Caco-2 (cell line): ENCODE measurements around the gene TNS1. TPM values are rescaled to one million over a fixed set of nuclear protein-coding genes. Genes with fewer than 3 reads are reported as not detected.

ENCODE experiments used
- BruUV-seq: library from RNA; stranded (reverse); fragments of 400-500 nt; replicated peaks from 2 replicates; lab custom pipeline; 2021; lab: Mats Ljungman, UMichigan
- CTCF ChIA-PET: fragments of 300-600 bp; sonication (Branson Sonifier 250); formaldehyde crosslinking; loops from one replicate; lab custom pipeline; 2022; ENCODE audit warnings: antibody characterized with exemption; lab: Charles Lee
- POLR2A ChIA-PET: fragments of 300-600 bp; sonication (Branson Sonifier 250); formaldehyde crosslinking; loops from one replicate; lab custom pipeline; 2022; ENCODE audit warnings: antibody characterized with exemption; lab: Charles Lee
- DNase-seq, 2 experiments: peaks; one replicate each; pipeline versions ENCODE4 v3.0.0 to v3.0.0-alpha.2; 2020 to 2022
- H3K27me3 ChIP-seq: replicated peaks from 2 replicates; pipeline ENCODE4 v1.6.0; 2011; ENCODE audit warnings: low read length; ENCODE audit not compliant: control insufficient read depth, insufficient read depth
- H3K36me3 ChIP-seq: 2 replicates; pipeline ENCODE4 v1.5.1; 2011; ENCODE audit warnings: low read length; ENCODE audit not compliant: control insufficient read depth, insufficient read depth
- H3K4me1 ChIP-seq: fragments of 250-450 bp; sonication (Bioruptor Pico); 2 replicates; pipeline ENCODE4 v1.5.1; 2020; ENCODE audit warnings: mild to moderate bottlenecking
- H3K4me3 ChIP-seq: 2 replicates; pipeline ENCODE4 v1.5.1; 2011; ENCODE audit warnings: low read depth, mild to moderate bottlenecking, control low read depth, low read length
- H3K9me3 ChIP-seq: fragments of 250-450 bp; sonication (Bioruptor Pico); 2 replicates; pipeline ENCODE4 v1.5.1; 2020; ENCODE audit warnings: mild to moderate bottlenecking, moderate library complexity
- H3K27ac Mint-ChIP-seq: one replicate; pipeline ENCODE4 v1.8.0; 2022; ENCODE audit warnings: mixed read lengths; ENCODE audit not compliant: unreplicated experiment
- H3K27me3 Mint-ChIP-seq: one replicate; pipeline ENCODE4 v1.8.0; 2022; ENCODE audit warnings: mixed read lengths; ENCODE audit not compliant: insufficient read depth, unreplicated experiment
- H3K36me3 Mint-ChIP-seq: one replicate; pipeline ENCODE4 v1.8.0; 2022; ENCODE audit warnings: mild to moderate bottlenecking, mixed read lengths; ENCODE audit not compliant: insufficient read depth, unreplicated experiment
- H3K4me1 Mint-ChIP-seq: one replicate; pipeline ENCODE4 v1.8.0; 2022; ENCODE audit warnings: low read depth, mixed read lengths; ENCODE audit not compliant: unreplicated experiment
- H3K4me3 Mint-ChIP-seq: one replicate; pipeline ENCODE4 v1.8.0; 2022; ENCODE audit warnings: mild to moderate bottlenecking, moderate library complexity, mixed read lengths; ENCODE audit not compliant: unreplicated experiment
- H3K9me3 Mint-ChIP-seq: one replicate; pipeline ENCODE4 v1.8.0; 2022; ENCODE audit warnings: mixed read lengths; ENCODE audit not compliant: unreplicated experiment
- CTCF ChIP-seq, 2 experiments: fragments of 200-600 bp in 1 of 2; IDR thresholded peaks; 1 replicate in 1 of 2; 2 replicates in 1 of 2; pipeline versions ENCODE4 v1.5.1 to v1.8.0; 2011 to 2022; ENCODE audit warnings: antibody characterized with exemption in 1 of 2, control low read depth in 1 of 2, inconsistent platforms in 1 of 2, low read depth in 1 of 2, low read length in 1 of 2, mild to moderate bottlenecking in 1 of 2, moderate library complexity in 1 of 2; ENCODE audit not compliant: insufficient read depth in 1 of 2, severe bottlenecking in 1 of 2, unreplicated experiment in 1 of 2
- intact Hi-C: fragments of 100-400 bp; cut with micrococcal nuclease; formaldehyde crosslinking; loops from one replicate; pipeline ENCODE4 v1.10.0; 2022; ENCODE audit not compliant: unreplicated experiment
- total RNA-seq: library from RNA; stranded (reverse); gene quantifications from 2 replicates; pipeline ENCODE4 v1.2.3, GENCODE V29; 2022

TNS1 gene
- total RNA-seq, 1 experiment from 2014 or later, result 16.1 TPM

GRCh38 chr2:217970206-217970605 lies 32.6 kb downstream of the TNS1 start:
- ChIA-PET POLR2A (no interaction called here), CTCF (no interaction called here)
- DNase-seq, result no peak
- BruUV-seq, result no TSS peak
- H3K27me3 ChIP-seq, result no peaks in the 10 kb centered on the region
- Mint-ChIP-seq H3K27me3 (peaks cover 7% of the 10 kb centered on the region), H3K4me3 (no peak overlapping the region), H3K27ac (no peak overlapping the region), H3K36me3 (no peaks in the 10 kb centered on the region), H3K9me3 (no peaks in the 10 kb centered on the region), H3K4me1 (peaks cover 7% of the 10 kb centered on the region)
- H3K4me3 ChIP-seq, result no peak overlapping the region
- TF ChIP-seq CTCF (IDR thresholded peaks at IDR 0.05; ENCODE audit: insufficient read depth in 1 of 2, low read depth in 1 of 2, low read length in 1 of 2, severe bottlenecking in 1 of 2, unreplicated experiment in 1 of 2), result no peak
- H3K36me3 ChIP-seq, result no peaks in the 10 kb centered on the region
- H3K4me1 ChIP-seq, result peaks cover 6% of the 10 kb centered on the region
- intact Hi-C loops, result no loop called here
- H3K9me3 ChIP-seq, result no peaks in the 10 kb centered on the region

- CTCF ChIA-PET, result no interaction called here
- H3K27ac Mint-ChIP-seq, result no peak overlapping the region
- no peaks in the 10 kb centered on the region for H3K27me3 ChIP-seq
- BruUV-seq, result no TSS peak
- H3K4me3 ChIP-seq, result no peak overlapping the region
- H3K36me3 ChIP-seq, result no peaks in the 10 kb centered on the region
- peaks cover 7% of the 10 kb centered on the region for H3K4me1 Mint-ChIP-seq
- no peak for TF ChIP-seq CTCF (IDR thresholded peaks at IDR 0.05; ENCODE audit: insufficient read depth in 1 of 2, low read depth in 1 of 2, low read length in 1 of 2, severe bottlenecking in 1 of 2, unreplicated experiment in 1 of 2)
- DNase-seq, result no peak
- no peak overlapping the region for H3K4me3 Mint-ChIP-seq
- peaks cover 7% of the 10 kb centered on the region for H3K27me3 Mint-ChIP-seq
- POLR2A ChIA-PET, result no interaction called here
- intact Hi-C loops, result no loop called here
- no peaks in the 10 kb centered on the region for H3K36me3 Mint-ChIP-seq
- H3K9me3 ChIP-seq, result no peaks in the 10 kb centered on the region
- peaks cover 10% of the 10 kb centered on the region for H3K4me1 ChIP-seq
- no peaks in the 10 kb centered on the region for H3K9me3 Mint-ChIP-seq
Measured at GRCh38 chr2:217969588-217969987, 33.2 kb downstream of the TNS1 start.

- intact Hi-C loops, result no loop called here
- no peaks in the 10 kb centered on the region for H3K27me3 ChIP-seq
- no peak for DNase-seq
- Mint-ChIP-seq H3K36me3 (no peaks in the 10 kb centered on the region), H3K9me3 (no peaks in the 10 kb centered on the region), H3K4me3 (no peak overlapping the region), H3K4me1 (peaks cover 7% of the 10 kb centered on the region), H3K27me3 (peaks cover 6% of the 10 kb centered on the region), H3K27ac (no peak overlapping the region)
- ChIA-PET CTCF (no interaction called here), POLR2A (no interaction called here)
- BruUV-seq, result no TSS peak
- H3K9me3 ChIP-seq, result no peaks in the 10 kb centered on the region
- H3K36me3 ChIP-seq, result no peaks in the 10 kb centered on the region
- TF ChIP-seq CTCF (IDR thresholded peaks at IDR 0.05; ENCODE audit: insufficient read depth in 1 of 2, low read depth in 1 of 2, low read length in 1 of 2, severe bottlenecking in 1 of 2, unreplicated experiment in 1 of 2), result no peak
- H3K4me3 ChIP-seq, result no peak overlapping the region
- peaks cover 10% of the 10 kb centered on the region for H3K4me1 ChIP-seq
Measured at GRCh38 chr2:217968023-217968422, 34.8 kb downstream of the TNS1 start.
